Measurements from ENCODE around the gene CCDC149. TPM values are rescaled to one million over a fixed set of nuclear protein-coding genes. Genes with fewer than 3 reads are reported as not detected.

Gene CCDC149
- total and polyA plus RNA-seq, 2 of the 8 experiments (the other 6 are each of a cell fraction or from before 2014, with no cell fraction given) = 2.2 to 5.6 TPM

- Histone ChIP-seq H4K91ac (replicated peaks; ENCODE audit: insufficient read length, low read length) (no peak overlapping the region), H2BK5ac (ENCODE audit: low read depth, low read length) (no peak overlapping the region), H3K9ac (replicated peaks in 1 of 4; ENCODE audit: extremely low read depth in 1 of 4, low read depth in 3 of 4, low read length in 3 of 4) (no peak overlapping the region), H3K79me1 (ENCODE audit: low read depth, low read length) (no peaks in the 10 kb centered on the region), H4K5ac (ENCODE audit: insufficient read length, low read depth, low read length) (no peak overlapping the region), H2AK5ac (ENCODE audit: low read depth, low read length) (no peak overlapping the region), H3K36me3 (ENCODE audit: control insufficient read depth in 2 of 4, insufficient read depth in 4 of 4, low read length in 3 of 4) (no peaks in the 10 kb centered on the region), H3K14ac (ENCODE audit: insufficient read length) (no peak overlapping the region), H3K18ac (ENCODE audit: extremely low read depth, low read length) (no peak overlapping the region), H3K4ac (replicated peaks; ENCODE audit: insufficient read length, low read depth, low read length) (no peak overlapping the region), H3K4me2 (ENCODE audit: insufficient read depth in 1 of 2, low read depth in 2 of 2, low read length in 2 of 2) (no peak overlapping the region), H2BK120ac (replicated peaks; ENCODE audit: low read depth, low read length) (no peak overlapping the region), H2BK20ac (ENCODE audit: low read length) (no peak overlapping the region), H3K23me2 (ENCODE audit: low read depth, low read length) (peaks cover 5% of the 10 kb centered on the region; the same call in 1 of the 2 replicates), H2BK12ac (ENCODE audit: low read depth, low read length) (no peak overlapping the region), H4K20me1 (replicated peaks in 1 of 2; ENCODE audit: control insufficient read depth in 1 of 2, insufficient read depth in 2 of 2, low read length in 2 of 2) (no peaks in the 10 kb centered on the region), H3K27me3 (replicated peaks in 1 of 4; ENCODE audit: control insufficient read depth in 3 of 4, extremely low read depth in 1 of 4, insufficient read depth in 3 of 4, low read length in 3 of 4) (0 out of 7 replicates have a peak, but pooled peaks cover 0 to 3% (median 0%) of the 10 kb centered on the region in 4 experiments), H3K79me2 (ENCODE audit: control insufficient read depth in 1 of 2, insufficient read depth in 2 of 2, low read length in 2 of 2) (no peaks in the 10 kb centered on the region), H3K4me3 (ENCODE audit: extremely low read depth in 1 of 4, insufficient read depth in 2 of 4, low read depth in 3 of 4, low read length in 4 of 4) (no peak overlapping the region), H4K8ac (ENCODE audit: extremely low read depth, insufficient read depth, low read length) (no peak overlapping the region), H3K56ac (replicated peaks; ENCODE audit: insufficient read length, low read depth, low read length) (no peak overlapping the region), H3K23ac (ENCODE audit: insufficient read length) (no peak overlapping the region), H3K27ac (ENCODE audit: low read depth, low read length) (no peak overlapping the region), H2BK15ac (ENCODE audit: low read length) (no peak overlapping the region), H3K4me1 (replicated peaks in 1 of 4; ENCODE audit: control insufficient read depth in 3 of 4, insufficient read depth in 4 of 4, low read length in 3 of 4) (peaks cover under 1 to 17% (median 7%) of the 10 kb centered on the region in 4 experiments; a peak in 5 of 7 replicates), H2AFZ (ENCODE audit: low read length) (no peak overlapping the region), H3K9me3 (ENCODE audit: insufficient read depth in 2 of 2, low read depth in 1 of 2, low read length in 1 of 2) (no peaks in the 10 kb centered on the region)
- ChIA-PET CTCF (ENCODE audit: partially characterized antibody) (interaction anchor here (1.2 kb wide), 1 partner anchor 21 kb away, joined by 3 read pairs; no protein-coding TSS in a partner anchor), POLR2A (ENCODE audit: partially characterized antibody) (no interaction called here)
- TF ChIP-seq SP2 (IDR thresholded peaks at IDR 0.05; ENCODE audit: low read length) = no peak
- TF ChIP-seq RXRA (IDR thresholded peaks at IDR 0.05; ENCODE audit: insufficient read depth, low read depth, low read length) = no peak
- TF ChIP-seq RFX5 (IDR thresholded peaks at IDR 0.05; ENCODE audit: borderline replicate concordance, low read depth, low read length) = no peak
- no peak for TF ChIP-seq EGR1 (IDR thresholded peaks at IDR 0.05; ENCODE audit: borderline replicate concordance, low read depth, low read length)
- DNase-seq (ENCODE audit: low read depth in 1 of 2, low spot score in 2 of 2) (peak in 1 of 2 experiments; percentile 3), FAIRE-seq (no peak)
Observed at GRCh38 chr4:24791043-24791442, 121.8 kb downstream of the CCDC149 start.
